Measurements from ENCODE around the gene ZNRF1. TPM values are rescaled to one million over a fixed set of nuclear protein-coding genes. Genes with fewer than 3 reads are reported as not detected.
A peak's percentile ranks its signal among the peaks of the same experiment; 100 is the strongest.

Gene ZNRF1
- total and polyA plus RNA-seq, 10 of the 15 experiments (the other 5 are each of a cell fraction or from before 2014, with no cell fraction given) = 5.8 to 25.9 (median 14.3) TPM

DNA sequence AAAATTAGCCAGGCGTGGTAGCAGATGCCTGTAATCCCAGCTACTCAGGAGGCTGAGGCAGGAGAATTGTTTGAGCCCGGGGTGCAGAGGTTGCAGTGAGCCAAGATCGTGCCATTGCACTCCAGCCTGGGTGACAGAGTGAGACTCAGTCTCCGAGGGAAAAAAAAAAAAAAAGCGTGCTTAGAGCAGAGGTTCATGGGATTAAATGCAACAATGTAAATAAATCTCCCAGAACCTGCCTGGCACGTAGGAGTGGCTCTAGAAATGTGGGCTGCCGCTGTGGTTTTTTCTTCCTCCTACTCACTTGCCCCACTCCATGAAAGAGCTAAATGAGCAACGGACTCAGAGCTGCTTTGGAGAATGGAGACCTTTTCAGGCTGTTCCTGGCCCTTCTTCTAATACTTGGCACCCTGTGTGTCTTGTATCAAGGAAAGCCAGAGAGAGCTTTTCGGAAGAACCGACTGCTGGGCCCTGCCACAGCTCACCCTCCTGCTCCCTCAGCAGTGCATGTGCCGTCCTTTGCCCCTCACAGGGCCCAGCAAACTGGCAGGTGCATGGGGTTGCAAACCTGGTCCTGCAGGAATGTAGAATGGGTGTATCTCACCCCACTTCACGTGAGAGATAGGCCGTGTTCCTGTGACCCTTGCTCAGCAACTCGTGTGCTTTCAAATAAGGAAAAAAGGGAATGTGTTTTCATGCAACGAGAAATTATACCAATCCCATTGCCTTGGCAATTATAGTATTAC, 65.8 kb downstream of the ZNRF1 start:
- DNase-seq (ENCODE audit: low read depth, low spot score) = no peak
- intact Hi-C loops (cut with micrococcal nuclease; ENCODE audit: unreplicated experiment) = no loop called here
- Histone ChIP-seq H3K9me3 (replicated peaks; ENCODE audit: control insufficient read depth, insufficient read depth, low read length) (no peaks in the 10 kb centered on the region), H3K4me1 (ENCODE audit: control insufficient read depth, insufficient read depth, low read length) (peaks cover 14% of the 10 kb centered on the region), H3K79me2 (ENCODE audit: control insufficient read depth, insufficient read depth, low read length) (no peaks in the 10 kb centered on the region; the same call in none of the 2 replicates), H3K4me2 (ENCODE audit: control insufficient read depth, insufficient read depth) (peak overlapping the region; percentile 36), H3K27ac (ENCODE audit: control insufficient read depth, insufficient read depth) (no peak overlapping the region), H3K27me3 (replicated peaks in 1 of 2; ENCODE audit: control insufficient read depth in 2 of 2, insufficient read depth in 2 of 2, low read length in 1 of 2) (no peaks in the 10 kb centered on the region), H3K36me3 (ENCODE audit: control insufficient read depth in 2 of 2, insufficient read depth in 2 of 2, low read length in 1 of 2) (no peaks in the 10 kb centered on the region), H3K4me3 (no peak overlapping the region), H4K20me1 (ENCODE audit: control insufficient read depth, insufficient read depth) (no peaks in the 10 kb centered on the region), H2AFZ (ENCODE audit: control insufficient read depth, low read depth, low read length) (peak overlapping the region; percentile 49; the same call in 1 of the 2 replicates), H3K9ac (ENCODE audit: control insufficient read depth, insufficient read depth, low read length) (no peak overlapping the region; the same call in 1 of the 2 replicates)
- ChIA-PET CTCF (interaction anchor here (0.6 to 1.4 kb wide), 4 partner anchors 10 to 61 kb away, joined by 3 read pairs; no protein-coding TSS in a partner anchor), SMC1A (ENCODE audit: uncharacterized antibody, unreplicated experiment) (no interaction called here), RAD21 (ENCODE audit: unreplicated experiment) (interaction anchor here (1.1 to 1.2 kb wide), 2 partner anchors 34 to 46 kb away, joined by 3 read pairs; no protein-coding TSS in a partner anchor), POLR2A (interaction anchor here (0.7 kb wide), 1 partner anchor 318 kb away, joined by 3 read pairs; no protein-coding TSS in a partner anchor)
- in situ Hi-C loops (cut with MboI) = no loop called here
- no peak for FAIRE-seq
- BruUV-seq (replicated peaks) = no TSS peak
- 61% methylated on average over 12 of the region's 15 CpGs for WGBS (ENCODE audit: insufficient coverage, insufficient replicate concordance, low lambda C conversion rate, missing lambda C conversion rate)
- ATAC-seq = no peak
- peak; percentile 79 for TF ChIP-seq RUNX3 (IDR thresholded peaks at IDR 0.05; ENCODE audit: low read length)
- peak; percentile 19; the same call in 1 of the 2 replicates for TF ChIP-seq EED (IDR thresholded peaks at IDR 0.05; ENCODE audit: low read depth)
- TF ChIP-seq CHD1 (IDR thresholded peaks at IDR 0.05; ENCODE audit: low read depth, low read length) = no peak

DNA sequence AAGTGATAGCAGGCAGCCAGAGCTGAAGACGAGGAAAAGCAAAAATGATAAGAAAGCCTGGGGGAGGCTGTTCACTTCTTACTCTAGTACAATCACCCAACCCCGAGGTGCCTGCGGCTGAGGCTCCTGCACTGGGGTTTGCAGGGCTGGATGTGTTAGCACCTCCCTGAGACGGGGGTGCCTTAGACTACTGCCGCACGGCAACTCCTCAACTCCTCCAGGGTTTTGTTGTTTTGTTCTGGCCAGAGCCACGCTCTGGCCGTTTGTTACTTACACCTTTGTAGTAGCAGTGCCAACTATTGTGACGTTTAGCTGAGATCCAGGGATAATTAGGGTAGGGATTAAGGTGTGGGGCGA, 66.3 kb downstream of the ZNRF1 start:
- no peak overlapping the region for H3K4me3 ChIP-seq
- peaks cover 14% of the 10 kb centered on the region for H3K4me1 ChIP-seq (ENCODE audit: control insufficient read depth, insufficient read depth, low read length)
- POLR2A ChIA-PET = interaction anchor here (0.7 kb wide), 1 partner anchor 317 kb away, joined by 3 read pairs; no protein-coding TSS in a partner anchor
- ATAC-seq (no peak), DNase-seq (ENCODE audit: low read depth, low spot score) (no peak), FAIRE-seq (no peak)
- no peak overlapping the region; the same call in 1 of the 2 replicates for H2AFZ ChIP-seq (ENCODE audit: control insufficient read depth, low read depth, low read length)
- CTCF ChIA-PET = interaction anchor here (0.6 to 1.4 kb wide), 3 partner anchors 22 to 60 kb away, joined by 3 read pairs; no protein-coding TSS in a partner anchor
- SMC1A ChIA-PET (ENCODE audit: uncharacterized antibody, unreplicated experiment) = no interaction called here
- in situ Hi-C loops (cut with MboI) (no loop called here), intact Hi-C loops (cut with micrococcal nuclease; ENCODE audit: unreplicated experiment) (no loop called here)
- H4K20me1 ChIP-seq (ENCODE audit: control insufficient read depth, insufficient read depth) = no peaks in the 10 kb centered on the region
- BruUV-seq (replicated peaks) = no TSS peak
- H3K4me2 ChIP-seq (ENCODE audit: control insufficient read depth, insufficient read depth) = peak overlapping the region; percentile 36
- H3K9me3 ChIP-seq (replicated peaks; ENCODE audit: control insufficient read depth, insufficient read depth, low read length) = no peaks in the 10 kb centered on the region
- H3K27ac ChIP-seq (ENCODE audit: control insufficient read depth, insufficient read depth) = no peak overlapping the region
- no peak overlapping the region for H3K9ac ChIP-seq (ENCODE audit: control insufficient read depth, insufficient read depth, low read length)
- no peaks in the 10 kb centered on the region for H3K36me3 ChIP-seq (ENCODE audit: control insufficient read depth in 2 of 2, insufficient read depth in 2 of 2, low read length in 1 of 2)
- WGBS (ENCODE audit: insufficient coverage, insufficient replicate concordance, low lambda C conversion rate, missing lambda C conversion rate) = 84% methylated on average over 10 of the region's 10 CpGs
- H3K27me3 ChIP-seq (replicated peaks in 1 of 2; ENCODE audit: control insufficient read depth in 2 of 2, insufficient read depth in 2 of 2, low read length in 1 of 2) = no peaks in the 10 kb centered on the region
- RAD21 ChIA-PET (ENCODE audit: unreplicated experiment) = interaction anchor here (1.1 to 1.2 kb wide), 2 partner anchors 35 to 46 kb away, joined by 3 read pairs; no protein-coding TSS in a partner anchor
- H3K79me2 ChIP-seq (ENCODE audit: control insufficient read depth, insufficient read depth, low read length) = no peaks in the 10 kb centered on the region; the same call in none of the 2 replicates
- no peak for TF ChIP-seq MEF2A (IDR thresholded peaks at IDR 0.05; ENCODE audit: insufficient read depth, low read depth, low read length)
- TF ChIP-seq ZBED1 (IDR thresholded peaks at IDR 0.05; ENCODE audit: borderline replicate concordance) = no peak
- TF ChIP-seq, protein P1, sequence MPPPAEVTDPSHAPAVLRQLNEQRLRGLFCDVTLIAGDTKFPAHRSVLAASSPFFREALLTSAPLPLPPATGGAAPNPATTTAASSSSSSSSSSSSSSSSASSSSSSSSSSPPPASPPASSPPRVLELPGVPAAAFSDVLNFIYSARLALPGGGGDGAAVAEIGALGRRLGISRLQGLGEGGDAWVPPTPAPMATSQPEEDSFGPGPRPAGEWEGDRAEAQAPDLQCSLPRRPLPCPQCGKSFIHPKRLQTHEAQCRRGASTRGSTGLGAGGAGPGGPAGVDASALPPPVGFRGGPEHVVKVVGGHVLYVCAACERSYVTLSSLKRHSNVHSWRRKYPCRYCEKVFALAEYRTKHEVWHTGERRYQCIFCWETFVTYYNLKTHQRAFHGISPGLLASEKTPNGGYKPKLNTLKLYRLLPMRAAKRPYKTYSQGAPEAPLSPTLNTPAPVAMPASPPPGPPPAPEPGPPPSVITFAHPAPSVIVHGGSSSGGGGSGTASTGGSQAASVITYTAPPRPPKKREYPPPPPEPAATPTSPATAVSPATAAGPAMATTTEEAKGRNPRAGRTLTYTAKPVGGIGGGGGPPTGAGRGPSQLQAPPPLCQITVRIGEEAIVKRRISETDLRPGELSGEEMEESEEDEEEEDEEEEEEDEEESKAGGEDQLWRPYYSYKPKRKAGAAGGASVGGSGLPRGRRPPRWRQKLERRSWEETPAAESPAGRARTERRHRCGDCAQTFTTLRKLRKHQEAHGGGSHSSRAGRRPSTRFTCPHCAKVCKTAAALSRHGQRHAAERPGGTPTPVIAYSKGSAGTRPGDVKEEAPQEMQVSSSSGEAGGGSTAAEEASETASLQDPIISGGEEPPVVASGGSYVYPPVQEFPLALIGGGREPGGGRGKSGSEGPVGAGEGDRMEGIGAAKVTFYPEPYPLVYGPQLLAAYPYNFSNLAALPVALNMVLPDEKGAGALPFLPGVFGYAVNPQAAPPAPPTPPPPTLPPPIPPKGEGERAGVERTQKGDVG (CRISPR knock-in tag; IDR thresholded peaks at IDR 0.05) = no peak
- TF ChIP-seq CBFB (IDR thresholded peaks at IDR 0.05; ENCODE audit: low read depth) = no peak
- no peak for TF ChIP-seq PAX5 (IDR thresholded peaks at IDR 0.05; ENCODE audit: borderline replicate concordance, low read depth, low read length)
- no peak for TF ChIP-seq RFX5 (IDR thresholded peaks at IDR 0.05; ENCODE audit: low read depth, low read length)
- TF ChIP-seq, protein P2, sequence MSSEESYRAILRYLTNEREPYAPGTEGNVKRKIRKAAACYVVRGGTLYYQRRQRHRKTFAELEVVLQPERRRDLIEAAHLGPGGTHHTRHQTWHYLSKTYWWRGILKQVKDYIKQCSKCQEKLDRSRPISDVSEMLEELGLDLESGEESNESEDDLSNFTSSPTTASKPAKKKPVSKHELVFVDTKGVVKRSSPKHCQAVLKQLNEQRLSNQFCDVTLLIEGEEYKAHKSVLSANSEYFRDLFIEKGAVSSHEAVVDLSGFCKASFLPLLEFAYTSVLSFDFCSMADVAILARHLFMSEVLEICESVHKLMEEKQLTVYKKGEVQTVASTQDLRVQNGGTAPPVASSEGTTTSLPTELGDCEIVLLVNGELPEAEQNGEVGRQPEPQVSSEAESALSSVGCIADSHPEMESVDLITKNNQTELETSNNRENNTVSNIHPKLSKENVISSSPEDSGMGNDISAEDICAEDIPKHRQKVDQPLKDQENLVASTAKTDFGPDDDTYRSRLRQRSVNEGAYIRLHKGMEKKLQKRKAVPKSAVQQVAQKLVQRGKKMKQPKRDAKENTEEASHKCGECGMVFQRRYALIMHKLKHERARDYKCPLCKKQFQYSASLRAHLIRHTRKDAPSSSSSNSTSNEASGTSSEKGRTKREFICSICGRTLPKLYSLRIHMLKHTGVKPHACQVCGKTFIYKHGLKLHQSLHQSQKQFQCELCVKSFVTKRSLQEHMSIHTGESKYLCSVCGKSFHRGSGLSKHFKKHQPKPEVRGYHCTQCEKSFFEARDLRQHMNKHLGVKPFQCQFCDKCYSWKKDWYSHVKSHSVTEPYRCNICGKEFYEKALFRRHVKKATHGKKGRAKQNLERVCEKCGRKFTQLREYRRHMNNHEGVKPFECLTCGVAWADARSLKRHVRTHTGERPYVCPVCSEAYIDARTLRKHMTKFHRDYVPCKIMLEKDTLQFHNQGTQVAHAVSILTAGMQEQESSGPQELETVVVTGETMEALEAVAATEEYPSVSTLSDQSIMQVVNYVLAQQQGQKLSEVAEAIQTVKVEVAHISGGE (CRISPR knock-in tag; IDR thresholded peaks at IDR 0.05) = no peak

Data from GM12878 (cell line).